Lower leg skin (tissue), 3 donors: ENCODE data around the gene TAF6L.

ENCODE experiments used
- CTCF ChIP-seq, 3 donors: fragments of 450-650 bp; IDR thresholded peaks; one replicate each; pipeline ENCODE4 v1.5.1; 2016; ENCODE audit warnings: antibody characterized with exemption in 3 of 3, mild to moderate bottlenecking in 3 of 3, moderate library complexity in 2 of 3
- POLR2A ChIP-seq, 2 donors: fragments of 450-650 bp; IDR thresholded peaks; one replicate each; pipeline ENCODE4 v1.6.1; 2016 to 2017; ENCODE audit warnings: antibody characterized with exemption in 2 of 2, mild to moderate bottlenecking in 1 of 2, moderate library complexity in 1 of 2

- TF ChIP-seq CTCF (IDR thresholded peaks at IDR 0.05) (no peak), POLR2A (IDR thresholded peaks at IDR 0.05) (no peak)
Measured at GRCh38 chr11:62832336-62833234, 61.4 kb downstream of the TAF6L start, which contains the start of gene TEX54.
